Cortex of kidney (tissue), 1 donor: ENCODE measurements around the gene NEBL.

Experiments used
- DNase-seq: peaks from one replicate; lab custom pipeline; 2025; lab: John Stamatoyannopoulos, UW

Gene NEBL

GRCh38 chr10:20858292-20859124 is 38.6 kb downstream of the NEBL start:
- DNase-seq, result no peak

- DNase-seq, result no peak
These were observed 40.6 kb downstream of the NEBL start for GRCh38 chr10:20856484-20856883.

GRCh38 chr10:20855398-20856038 is 41.6 kb downstream of the NEBL start:
- no peak for DNase-seq

GRCh38 chr10:20853276-20853675 is 43.8 kb downstream of the NEBL start:
- DNase-seq, result no peak

- DNase-seq, result no peak
These were observed 44.8 kb downstream of the NEBL start for GRCh38 chr10:20852303-20852702.

DNA sequence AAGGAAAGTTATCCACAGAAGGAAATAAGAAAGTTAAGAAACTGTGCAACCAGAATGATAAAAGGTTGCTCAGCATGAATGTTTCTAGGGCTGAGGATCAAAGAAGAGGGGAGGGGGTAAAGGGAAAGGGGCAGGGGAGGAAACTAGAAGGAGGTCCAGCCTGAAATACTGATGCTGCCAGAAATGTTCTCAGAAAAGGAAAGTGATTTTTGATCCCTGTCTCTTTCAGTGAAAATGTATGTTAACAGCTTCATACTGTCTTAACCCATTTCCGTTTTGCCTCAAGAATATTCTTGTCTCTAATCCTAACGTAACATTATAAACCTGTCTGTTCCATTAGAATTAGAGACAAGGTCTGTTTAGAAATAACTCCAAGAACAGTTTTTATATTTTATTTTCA is 49.6 kb downstream of the NEBL start:
- no peak for DNase-seq

- no peak for DNase-seq
These were observed 50.8 kb downstream of the NEBL start for GRCh38 chr10:20846263-20846662.

DNA sequence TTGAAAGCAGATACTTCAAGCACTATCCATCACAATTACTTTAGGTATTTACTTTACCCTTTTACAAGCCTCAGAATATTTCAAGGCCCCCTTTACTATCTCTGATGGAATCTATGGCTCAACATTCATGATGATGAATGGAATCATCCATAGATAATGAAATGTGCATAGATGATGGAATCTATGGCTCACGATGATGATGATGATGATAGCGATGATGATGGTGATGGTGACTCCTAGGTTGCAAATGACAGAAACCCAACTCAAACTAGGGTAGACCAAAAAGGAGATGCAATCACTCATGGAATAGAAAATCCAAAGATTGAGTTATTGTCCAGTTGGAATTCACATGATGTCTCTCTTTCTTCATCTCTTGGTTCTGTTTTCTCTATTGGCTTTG is 55.7 kb downstream of the NEBL start:
- DNase-seq, result no peak

- DNase-seq, result no peak
These were observed 57.2 kb downstream of the NEBL start for GRCh38 chr10:20839910-20840309.

DNA sequence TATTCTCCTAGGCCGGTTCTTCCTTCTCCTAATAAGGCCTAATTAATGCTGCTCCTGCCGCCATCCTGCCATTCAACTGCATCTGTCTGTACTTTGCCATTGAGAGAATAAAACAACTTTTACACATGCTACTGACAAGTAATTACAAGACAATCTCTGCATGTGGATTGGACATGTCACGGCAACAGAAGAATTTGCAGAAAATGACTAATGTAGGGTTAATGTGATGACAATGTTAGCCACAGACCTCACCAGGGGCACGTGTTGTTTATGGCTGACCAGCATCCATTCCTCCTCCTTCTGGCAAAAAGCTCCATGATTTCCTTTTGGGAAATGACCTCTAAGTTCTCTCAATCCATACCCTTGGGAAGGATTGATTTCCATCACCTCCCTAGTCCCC is 58.0 kb downstream of the NEBL start:
- DNase-seq, result no peak

- no peak for DNase-seq
These were observed 60.7 kb downstream of the NEBL start for GRCh38 chr10:20836401-20836800.

DNA sequence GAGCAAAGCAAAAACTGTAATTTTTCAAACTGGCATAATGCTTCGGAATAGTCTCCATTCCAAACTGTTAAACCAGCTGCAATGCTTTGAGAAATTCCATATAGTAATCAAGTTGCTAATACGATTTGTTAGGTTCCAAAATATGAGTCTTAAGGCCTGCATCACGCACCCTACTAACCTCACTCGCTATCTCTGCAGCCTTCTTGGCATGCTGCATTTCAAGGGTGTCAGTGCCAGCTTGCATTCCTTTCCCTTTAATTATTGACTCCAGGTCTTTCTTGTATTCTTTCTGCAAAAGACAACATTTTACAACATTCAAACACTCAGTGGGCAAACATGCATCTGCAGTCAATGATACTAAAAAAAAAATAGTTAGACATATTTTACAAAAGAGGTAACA is 61.8 kb downstream of the NEBL start:
- no peak for DNase-seq

- no peak for DNase-seq
These were observed 62.3 kb downstream of the NEBL start for GRCh38 chr10:20834825-20835224.

DNA sequence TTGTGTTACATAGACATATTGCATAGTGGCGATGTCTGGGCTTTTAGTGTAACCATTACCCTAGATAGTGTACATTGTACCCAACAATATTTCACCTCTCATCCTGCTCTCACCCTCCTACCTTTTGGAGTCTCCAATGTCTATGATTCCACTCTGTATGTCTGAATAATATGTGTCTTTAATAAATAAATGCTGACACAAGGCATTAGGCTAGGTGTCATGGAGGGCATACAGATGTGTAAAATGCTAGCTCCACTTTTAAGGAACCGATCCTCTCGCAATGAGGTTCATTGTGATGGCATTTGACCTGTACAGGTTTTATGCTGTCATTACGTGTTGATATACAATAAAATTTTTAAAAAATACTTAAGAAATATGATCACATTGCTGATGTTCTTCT is 74.3 kb downstream of the NEBL start:
- DNase-seq, result no peak

GRCh38 chr10:20817646-20818045 is 79.5 kb downstream of the NEBL start:
- DNase-seq, result no peak

- DNase-seq, result no peak
These were observed 80.0 kb downstream of the NEBL start for GRCh38 chr10:20817116-20817515.

DNA sequence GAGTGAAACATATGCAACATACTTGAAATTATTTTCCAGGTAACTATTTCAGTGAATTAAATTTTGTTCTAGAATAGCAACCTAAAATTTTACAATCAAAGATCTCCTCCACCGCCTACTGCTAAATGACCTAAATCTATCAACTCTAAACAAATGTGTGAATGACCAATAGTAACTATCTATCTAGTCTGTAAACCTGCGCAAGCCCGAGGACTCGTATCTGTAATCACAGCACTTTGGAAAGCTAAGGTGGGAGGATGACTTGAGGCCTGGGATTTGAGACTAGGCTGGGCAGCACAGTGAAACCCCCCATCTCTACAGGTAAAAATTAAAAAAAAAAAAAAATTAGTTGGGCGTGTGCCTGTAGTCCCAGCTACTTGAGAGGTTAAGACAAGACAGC is 83.0 kb downstream of the NEBL start:
- no peak for DNase-seq

DNA sequence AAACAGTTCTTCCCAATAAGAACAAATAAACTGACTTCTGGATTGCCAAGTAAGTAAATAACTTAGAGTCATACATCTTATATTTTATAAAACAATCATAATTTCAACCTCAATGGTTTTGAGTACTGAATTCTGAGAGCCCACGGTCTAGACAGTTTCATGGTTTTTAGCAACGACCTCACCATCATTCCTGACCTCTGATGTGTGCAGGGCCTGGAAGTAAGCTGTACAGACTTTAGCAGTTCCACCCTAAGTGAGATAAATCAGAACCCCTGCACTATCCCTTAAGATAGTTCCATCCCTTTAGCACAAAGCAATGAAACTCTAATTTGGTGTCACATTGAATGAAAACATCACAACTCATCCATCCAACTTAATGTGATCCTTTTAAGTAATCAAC is 86.0 kb downstream of the NEBL start:
- no peak for DNase-seq

- no peak for DNase-seq
These were observed 87.5 kb downstream of the NEBL start for GRCh38 chr10:20809631-20810030.

DNA sequence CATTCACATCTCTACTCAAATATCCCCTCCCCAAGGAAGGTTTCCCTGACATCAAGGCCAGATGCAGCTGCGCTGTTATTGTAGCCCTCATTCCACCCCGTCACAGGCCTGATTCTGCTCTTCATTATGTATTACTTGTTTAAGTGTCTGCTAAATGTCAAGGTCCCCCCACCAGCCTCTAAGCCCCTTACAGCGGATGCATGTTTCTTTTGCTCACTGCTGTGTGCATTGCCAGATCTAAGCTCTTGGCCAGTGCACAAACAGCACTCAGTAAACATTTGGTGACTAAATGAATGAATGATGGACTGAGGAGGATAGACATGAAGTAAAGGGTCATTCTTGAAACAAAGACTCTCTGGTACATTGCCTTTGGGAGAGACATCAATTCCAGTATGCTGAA is 90.6 kb downstream of the NEBL start:
- no peak for DNase-seq

DNA sequence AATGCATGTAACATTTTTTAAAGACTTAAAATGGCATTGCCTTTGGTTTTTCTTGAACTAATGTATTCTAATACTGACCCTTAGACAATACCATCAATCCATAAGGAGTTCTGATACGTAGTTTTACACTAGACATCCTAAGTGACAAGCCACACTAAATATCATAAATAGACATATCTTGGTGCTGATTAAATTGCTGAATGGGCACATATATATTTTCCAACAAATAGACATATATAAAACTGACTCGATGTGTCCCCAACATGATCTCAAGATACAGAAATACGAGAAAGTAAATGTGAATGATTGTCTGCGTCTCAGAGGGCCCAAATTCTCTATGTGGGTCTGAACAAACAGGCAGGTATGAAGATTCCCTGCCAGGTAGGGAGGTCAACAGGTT is 99.8 kb downstream of the NEBL start:
- DNase-seq, result no peak

DNA sequence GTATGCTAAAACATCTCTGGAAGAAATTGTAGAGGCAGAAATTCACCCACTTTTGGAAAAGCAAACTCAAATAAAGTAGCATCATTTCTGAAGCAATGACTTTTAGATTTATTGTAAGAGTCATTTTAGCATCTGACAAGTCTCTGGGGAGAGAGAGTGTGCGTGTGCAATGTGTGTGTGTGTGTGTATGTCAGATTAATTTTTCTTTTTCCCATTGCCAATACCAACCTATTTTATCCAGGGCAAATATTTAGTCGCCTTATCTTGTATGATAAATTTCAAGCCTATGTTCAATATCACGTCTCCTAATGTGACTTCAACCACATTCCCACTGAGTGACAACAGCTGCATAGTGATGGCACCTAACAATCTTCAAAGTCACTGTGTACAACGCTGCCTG is 101.7 kb downstream of the NEBL start:
- no peak for DNase-seq

GRCh38 chr10:20785174-20785573 is 111.9 kb downstream of the NEBL start:
- no peak for DNase-seq
